WERI-Rb-1 (cell line): ENCODE data around the gene ALG11.

Source experiments
- DNase-seq: peaks from one replicate; pipeline ENCODE4 v3.0.0-alpha.2; 2020
- H3K27ac ChIP-seq: fragments of 250-450 bp; sonication (Bioruptor Pico); 2 replicates; pipeline ENCODE4 v1.5.1; 2020; ENCODE audit warnings: mild to moderate bottlenecking, moderate library complexity
- H3K27me3 ChIP-seq: fragments of 250-450 bp; sonication (Bioruptor Pico); 2 replicates; pipeline ENCODE4 v1.5.1; 2021; ENCODE audit warnings: mild to moderate bottlenecking, low read depth, moderate library complexity; ENCODE audit not compliant: insufficient read depth, severe bottlenecking
- H3K36me3 ChIP-seq: fragments of 250-450 bp; sonication (Bioruptor Pico); 2 replicates; pipeline ENCODE4 v1.5.1; 2020; ENCODE audit warnings: mild to moderate bottlenecking, moderate library complexity
- H3K4me3 ChIP-seq: 2 replicates; pipeline ENCODE4 v1.5.1; 2011; ENCODE audit warnings: low read depth, mild to moderate bottlenecking, control low read depth, low read length
- H3K9me3 ChIP-seq: fragments of 250-450 bp; sonication (Bioruptor Pico); 2 replicates; pipeline ENCODE4 v1.5.1; 2021; ENCODE audit warnings: mild to moderate bottlenecking, moderate library complexity; ENCODE audit not compliant: severe bottlenecking
- CTCF ChIP-seq: IDR thresholded peaks from 2 replicates; pipeline ENCODE4 v1.5.1; 2011; ENCODE audit warnings: low read depth, mild to moderate bottlenecking, control low read depth, inconsistent platforms, low read length

ALG11 gene

DNA sequence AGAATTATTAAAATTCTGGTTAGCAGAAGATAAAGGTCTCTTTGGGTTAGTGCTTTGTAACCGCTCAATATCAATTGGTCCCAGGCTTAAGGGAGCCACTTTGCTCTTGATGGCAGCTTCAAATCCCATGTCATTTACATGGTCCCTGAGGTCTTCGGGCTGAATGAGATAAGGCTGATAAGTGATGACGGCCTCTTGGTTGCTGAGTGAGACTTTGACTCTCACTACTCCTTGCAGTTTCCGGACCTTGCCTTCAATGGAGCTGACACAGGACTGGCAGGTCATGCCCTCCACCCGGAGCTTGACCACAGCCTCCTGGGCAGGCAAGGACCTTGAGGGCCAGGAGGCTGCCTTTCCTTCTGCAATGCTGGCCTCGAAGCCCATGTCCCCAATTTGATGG lies 37.7 kb upstream of the ALG11 start:
- Histone ChIP-seq H3K27ac (no peak overlapping the region), H3K27me3 (no peaks in the 10 kb centered on the region), H3K9me3 (no peaks in the 10 kb centered on the region), H3K36me3 (no peaks in the 10 kb centered on the region), H3K4me3 (no peak overlapping the region)
- no peak for DNase-seq
- TF ChIP-seq CTCF, result no peak

GRCh38 chr13:51976423-51976822 lies 35.8 kb upstream of the ALG11 start:
- no peak for DNase-seq
- Histone ChIP-seq H3K4me3 (no peak overlapping the region), H3K9me3 (no peaks in the 10 kb centered on the region), H3K27ac (no peak overlapping the region), H3K27me3 (no peaks in the 10 kb centered on the region), H3K36me3 (no peaks in the 10 kb centered on the region)
- TF ChIP-seq CTCF, result no peak

- no peak for TF ChIP-seq CTCF
- Histone ChIP-seq H3K36me3 (no peaks in the 10 kb centered on the region), H3K4me3 (no peak overlapping the region), H3K27ac (no peak overlapping the region), H3K27me3 (no peaks in the 10 kb centered on the region), H3K9me3 (no peaks in the 10 kb centered on the region)
- no peak for DNase-seq
These were observed 35.3 kb upstream of the ALG11 start for GRCh38 chr13:51976890-51977289.

GRCh38 chr13:51977625-51978024 lies 34.6 kb upstream of the ALG11 start:
- Histone ChIP-seq H3K36me3 (no peaks in the 10 kb centered on the region), H3K4me3 (no peak overlapping the region), H3K27ac (no peak overlapping the region), H3K9me3 (no peaks in the 10 kb centered on the region), H3K27me3 (no peaks in the 10 kb centered on the region)
- no peak for TF ChIP-seq CTCF
- DNase-seq, result no peak

- Histone ChIP-seq H3K27me3 (no peaks in the 10 kb centered on the region), H3K9me3 (no peaks in the 10 kb centered on the region), H3K36me3 (no peaks in the 10 kb centered on the region), H3K27ac (no peak overlapping the region), H3K4me3 (no peak overlapping the region)
- DNase-seq, result no peak
- TF ChIP-seq CTCF, result no peak
These were observed 33.2 kb upstream of the ALG11 start for GRCh38 chr13:51978796-51979556.

- H3K9me3 ChIP-seq, result no peaks in the 10 kb centered on the region
- no peaks in the 10 kb centered on the region for H3K36me3 ChIP-seq
- DNase-seq, result no peak
- TF ChIP-seq CTCF, result no peak
- no peaks in the 10 kb centered on the region for H3K27me3 ChIP-seq
- H3K27ac ChIP-seq, result no peak overlapping the region
- H3K4me3 ChIP-seq, result no peak overlapping the region
These were observed 31.3 kb upstream of the ALG11 start for GRCh38 chr13:51980908-51981307.
